HUES64 (cell line): ENCODE results near the gene CCBE1.

Source experiments
- H3K27ac ChIP-seq: 2 replicates; pipeline ENCODE4 v1.7.0; 2013; ENCODE audit warnings: low read depth, low read length, inconsistent platforms
- H3K27me3 ChIP-seq: 2 replicates; pipeline ENCODE4 v1.6.1; 2013; ENCODE audit warnings: mild to moderate bottlenecking, low read length; ENCODE audit not compliant: insufficient read depth
- H3K36me3 ChIP-seq: 2 replicates; pipeline ENCODE4 v1.6.1; 2013; ENCODE audit warnings: mild to moderate bottlenecking, low read length; ENCODE audit not compliant: insufficient read depth
- H3K4me1 ChIP-seq: 2 replicates; pipeline ENCODE4 v1.6.1; 2013; ENCODE audit warnings: mild to moderate bottlenecking, low read length, moderate library complexity; ENCODE audit not compliant: insufficient read depth
- H3K4me3 ChIP-seq: 2 replicates; pipeline ENCODE4 v1.5.1; 2013; ENCODE audit warnings: mild to moderate bottlenecking, low read length, moderate library complexity
- H3K9ac ChIP-seq: 2 replicates; pipeline ENCODE4 v1.6.1; 2013; ENCODE audit warnings: mild to moderate bottlenecking, low read depth, low read length
- H3K9me3 ChIP-seq: 2 replicates; pipeline ENCODE4 v1.6.1; 2013; ENCODE audit warnings: low read depth, low read length; ENCODE audit not compliant: insufficient read depth
- WGBS: fragments of 150-250, 120-280 bp; methylation state at CpG from one replicate; pipeline ENCODE4 v1.1.7; 2013; ENCODE audit warnings: missing lambda C conversion rate; 5-methylcytosine and 5-hydroxymethylcytosine counted together

The CCBE1 gene

GRCh38 chr18:59553273-59553870 lies 143.9 kb downstream of the CCBE1 start:
- no peaks in the 10 kb centered on the region for H3K9me3 ChIP-seq
- H3K36me3 ChIP-seq: no peaks in the 10 kb centered on the region
- H3K9ac ChIP-seq: no peak overlapping the region
- H3K27ac ChIP-seq: no peak overlapping the region
- no peak overlapping the region for H3K4me3 ChIP-seq
- no peaks in the 10 kb centered on the region for H3K27me3 ChIP-seq
- 85% methylated on average over 4 of the region's 5 CpGs for WGBS
- H3K4me1 ChIP-seq: 0 out of 2 replicates have a peak, but pooled peaks cover 5% of the 10 kb centered on the region

DNA sequence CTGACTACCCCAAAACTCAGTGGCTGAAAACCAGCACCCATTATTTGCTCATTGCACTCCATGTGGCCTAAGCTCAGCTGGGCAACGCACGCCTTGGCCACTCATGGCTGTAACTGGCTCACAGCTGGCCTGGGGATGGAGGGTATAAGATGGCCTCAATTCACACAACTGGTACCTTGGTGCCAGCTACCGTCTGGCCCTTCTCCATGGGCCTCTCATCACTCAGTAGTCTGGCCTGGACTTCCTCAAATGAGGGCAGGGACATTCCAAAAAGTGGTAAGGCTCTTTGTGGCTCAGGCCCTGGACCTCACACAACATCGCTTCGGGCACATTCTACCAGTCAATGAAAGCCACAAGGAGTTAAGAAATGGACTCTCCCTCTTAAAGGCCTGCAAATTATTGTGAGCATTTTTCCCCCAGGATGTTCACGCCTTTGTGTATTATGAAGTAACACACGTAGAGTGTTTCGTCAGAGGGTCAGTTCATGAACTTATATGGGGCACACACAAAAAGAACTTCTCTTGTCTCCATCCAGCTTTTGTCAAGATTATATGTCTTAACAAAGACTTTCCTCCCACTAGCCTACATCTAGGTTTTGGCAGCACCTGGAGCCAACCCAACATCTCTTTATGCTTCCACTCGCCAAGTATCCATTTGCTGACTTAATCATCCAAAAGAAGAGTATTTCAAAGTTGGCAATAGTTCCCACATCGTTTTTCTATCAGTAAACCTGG lies 145.2 kb downstream of the CCBE1 start:
- no peak overlapping the region for H3K27ac ChIP-seq
- H3K9ac ChIP-seq: no peak overlapping the region
- 93% methylated on average over 10 of the region's 10 CpGs for WGBS
- H3K4me1 ChIP-seq: peaks cover 16% of the 10 kb centered on the region
- no peaks in the 10 kb centered on the region for H3K9me3 ChIP-seq
- H3K4me3 ChIP-seq: no peak overlapping the region
- no peaks in the 10 kb centered on the region for H3K36me3 ChIP-seq
- no peaks in the 10 kb centered on the region for H3K27me3 ChIP-seq

GRCh38 chr18:59550174-59550516 lies 147.1 kb downstream of the CCBE1 start:
- Histone ChIP-seq H3K27ac (no peak overlapping the region), H3K36me3 (no peaks in the 10 kb centered on the region), H3K27me3 (no peaks in the 10 kb centered on the region), H3K4me1 (peaks cover 11% of the 10 kb centered on the region), H3K4me3 (no peak overlapping the region), H3K9ac (no peak overlapping the region), H3K9me3 (no peaks in the 10 kb centered on the region)
- WGBS: 93% methylated on average over 4 of the region's 4 CpGs

GRCh38 chr18:59549503-59550173 lies 147.6 kb downstream of the CCBE1 start:
- Histone ChIP-seq H3K4me3 (no peak overlapping the region), H3K27ac (no peak overlapping the region)

DNA sequence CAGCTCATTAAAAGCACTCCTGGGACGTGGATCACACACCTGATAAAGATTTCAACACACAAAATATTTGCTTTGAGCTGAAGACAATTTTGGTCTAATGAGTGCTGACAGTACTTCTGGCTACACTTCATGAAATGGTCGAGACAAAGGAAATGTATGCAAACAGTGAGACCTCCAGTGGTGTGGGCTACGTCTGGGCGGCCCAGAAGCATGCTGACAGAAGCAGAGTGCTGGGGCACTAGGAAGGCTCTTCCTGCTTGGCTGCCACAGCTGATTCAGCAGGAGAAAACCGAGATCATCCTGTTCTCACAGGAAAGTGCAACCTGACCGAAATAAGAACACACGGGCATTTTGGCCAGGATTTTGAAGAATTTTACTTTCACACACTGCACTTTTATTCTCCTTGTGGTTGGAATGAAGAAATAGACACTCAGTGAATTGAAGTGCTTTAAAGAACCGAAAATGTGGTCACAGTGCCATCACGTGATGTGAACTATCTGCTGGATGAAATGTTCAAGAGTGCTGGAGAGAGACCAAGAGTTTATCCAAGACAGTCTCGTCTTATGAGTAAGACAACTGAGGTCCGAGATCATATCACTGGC lies 149.5 kb downstream of the CCBE1 start:
- WGBS: 59% methylated on average over 11 of the region's 11 CpGs
- H3K36me3 ChIP-seq: no peaks in the 10 kb centered on the region
- H3K4me1 ChIP-seq: peaks cover 11% of the 10 kb centered on the region
- no peak overlapping the region for H3K9ac ChIP-seq
- no peaks in the 10 kb centered on the region for H3K9me3 ChIP-seq
- H3K27ac ChIP-seq: no peak overlapping the region
- H3K4me3 ChIP-seq: no peak overlapping the region
- no peaks in the 10 kb centered on the region for H3K27me3 ChIP-seq

More at GRCh38 chr18:59549503-59550173, 147.6 kb downstream of the CCBE1 start:
- Histone ChIP-seq H3K4me1 (peaks cover 11% of the 10 kb centered on the region), H3K9ac (no peak overlapping the region), H3K36me3 (no peaks in the 10 kb centered on the region), H3K27me3 (no peaks in the 10 kb centered on the region), H3K9me3 (no peaks in the 10 kb centered on the region)
- 85% methylated on average over 3 of the region's 3 CpGs for WGBS

GRCh38 chr18:59546188-59546587 lies 151.0 kb downstream of the CCBE1 start:
- WGBS: 93% methylated on average over 3 of the region's 3 CpGs
- Histone ChIP-seq H3K4me3 (no peak overlapping the region), H3K9me3 (no peaks in the 10 kb centered on the region), H3K36me3 (no peaks in the 10 kb centered on the region), H3K27ac (no peak overlapping the region), H3K4me1 (peaks cover 11% of the 10 kb centered on the region), H3K9ac (no peak overlapping the region), H3K27me3 (no peaks in the 10 kb centered on the region)

GRCh38 chr18:59540780-59541179 lies 156.4 kb downstream of the CCBE1 start:
- WGBS: 87% methylated on average over 2 of the region's 3 CpGs

DNA sequence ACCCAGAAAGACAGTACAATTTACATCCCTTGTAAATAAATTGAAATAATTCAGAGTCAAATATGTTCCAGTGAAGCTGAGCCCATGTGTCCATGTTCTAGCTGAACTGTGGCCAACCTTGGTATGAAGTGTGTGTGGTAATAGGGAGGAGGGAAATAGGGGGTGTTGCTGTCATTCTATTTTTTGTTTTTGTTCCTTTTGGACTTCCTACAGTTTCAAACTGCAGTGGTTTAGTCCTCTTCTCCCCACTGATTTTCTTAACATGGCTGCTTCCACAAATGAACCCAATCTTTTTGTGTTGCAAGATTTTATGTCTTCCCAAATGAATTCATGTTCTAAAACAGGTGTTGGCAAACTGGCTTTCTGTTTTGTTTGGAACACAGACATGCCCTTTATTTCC lies 156.9 kb downstream of the CCBE1 start:
- H3K9ac ChIP-seq: no peak overlapping the region
- H3K9me3 ChIP-seq: no peaks in the 10 kb centered on the region
- no peak overlapping the region for H3K27ac ChIP-seq
- no peaks in the 10 kb centered on the region for H3K36me3 ChIP-seq
- H3K4me1 ChIP-seq: no peaks in the 10 kb centered on the region; the same call in 1 of the 2 replicates
- no peak overlapping the region for H3K4me3 ChIP-seq
- no peaks in the 10 kb centered on the region for H3K27me3 ChIP-seq

More at GRCh38 chr18:59540780-59541179, 156.4 kb downstream of the CCBE1 start:
- Histone ChIP-seq H3K36me3 (no peaks in the 10 kb centered on the region), H3K27me3 (no peaks in the 10 kb centered on the region), H3K4me1 (no peaks in the 10 kb centered on the region; the same call in 1 of the 2 replicates), H3K27ac (no peak overlapping the region), H3K9ac (no peak overlapping the region), H3K4me3 (no peak overlapping the region), H3K9me3 (no peaks in the 10 kb centered on the region)

GRCh38 chr18:59539108-59539507 lies 158.1 kb downstream of the CCBE1 start:
- whole genome bisulfite sequencing: 95% methylated on average over 4 of the region's 4 CpGs
- H3K4me1 ChIP-seq: no peaks in the 10 kb centered on the region; the same call in 1 of the 2 replicates
- H3K27me3 ChIP-seq: no peaks in the 10 kb centered on the region
- no peak overlapping the region for H3K4me3 ChIP-seq
- no peaks in the 10 kb centered on the region for H3K9me3 ChIP-seq
- H3K27ac ChIP-seq: no peak overlapping the region
- H3K9ac ChIP-seq: no peak overlapping the region
- no peaks in the 10 kb centered on the region for H3K36me3 ChIP-seq

- H3K4me1 ChIP-seq: no peaks in the 10 kb centered on the region
- no peak overlapping the region for H3K27ac ChIP-seq
- no peaks in the 10 kb centered on the region for H3K9me3 ChIP-seq
- 86% methylated on average over 3 of the region's 3 CpGs for WGBS
- H3K27me3 ChIP-seq: no peaks in the 10 kb centered on the region
- no peaks in the 10 kb centered on the region for H3K36me3 ChIP-seq
- no peak overlapping the region for H3K9ac ChIP-seq
- H3K4me3 ChIP-seq: no peak overlapping the region
Measured at GRCh38 chr18:59537579-59537978, 159.6 kb downstream of the CCBE1 start.

DNA sequence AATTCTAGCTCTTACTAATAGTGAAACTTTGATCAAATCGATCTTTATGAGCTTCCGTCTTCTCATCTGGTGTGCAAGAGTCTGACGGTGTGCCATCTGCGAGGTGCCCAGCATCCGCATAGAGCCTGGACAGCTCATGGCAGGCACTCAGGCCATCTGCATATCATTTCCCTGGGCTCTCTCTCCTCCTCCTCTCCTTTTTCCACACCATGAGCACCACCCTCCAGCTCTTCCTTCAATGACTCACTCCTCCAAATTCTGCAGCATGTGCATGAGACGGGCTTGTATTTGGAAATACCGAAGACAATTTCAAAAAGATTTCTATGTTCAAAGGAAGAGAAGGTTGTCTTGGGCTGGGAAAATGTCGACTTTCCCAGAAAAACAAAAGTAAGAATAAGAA lies 161.1 kb downstream of the CCBE1 start:
- no peaks in the 10 kb centered on the region for H3K36me3 ChIP-seq
- H3K9ac ChIP-seq: no peak overlapping the region
- no peaks in the 10 kb centered on the region for H3K4me1 ChIP-seq
- 94% methylated on average over 8 of the region's 8 CpGs for WGBS
- H3K4me3 ChIP-seq: no peak overlapping the region
- no peaks in the 10 kb centered on the region for H3K9me3 ChIP-seq
- no peaks in the 10 kb centered on the region for H3K27me3 ChIP-seq
- H3K27ac ChIP-seq: no peak overlapping the region
